ENCODE measurements around the gene FAM3C.

GRCh38 chr7:121360564-121360963 lies 35.5 kb downstream of the FAM3C start:
- TF ChIP-seq EZH2phosphoT487 (IDR thresholded peaks at IDR 0.05; ENCODE audit: borderline replicate concordance, low read length): no peak
- TF ChIP-seq CTCF (conservative IDR thresholded peaks at IDR 0.05; ENCODE audit: low read depth, low read length): no peak
